Epithelial cell of proximal tubule (primary cell): ENCODE data around the gene SGMS1. TPM values are rescaled to one million over a fixed set of nuclear protein-coding genes. Genes with fewer than 3 reads are reported as not detected.
"Not testable (repeated sequence)": the region's sequence is repeated elsewhere in the genome, so short reads cannot be mapped to it uniquely, and the experiment has no call there.

Experiments
- DNase-seq: peaks from one replicate; pipeline ENCODE4 v3.0.0-alpha.2; 2011; ENCODE audit warnings: low read depth
- H3K4me3 ChIP-seq: 2 replicates; pipeline ENCODE4 v1.5.1; 2011; ENCODE audit warnings: low read depth, mild to moderate bottlenecking, low read length
- CTCF ChIP-seq: conservative IDR thresholded peaks from 2 replicates; pipeline ENCODE4 v1.5.1; 2012; ENCODE audit warnings: low read depth, mild to moderate bottlenecking, low read length
- total RNA-seq: library from RNA; depleted of rRNA; stranded (reverse); fragments of >200 nt; gene quantifications from 2 replicates; pipeline ENCODE4 v1.2.3, GENCODE V29; 2015

The SGMS1 gene
- total RNA-seq, 1 donor from 2014 or later: 25.2 TPM

GRCh38 chr10:50504389-50504788, 119.4 kb downstream of the SGMS1 start:
- no peak overlapping the region for H3K4me3 ChIP-seq
- TF ChIP-seq CTCF: no peak
- no peak for DNase-seq

- no peak for DNase-seq
- TF ChIP-seq CTCF: no peak
- H3K4me3 ChIP-seq: no peak overlapping the region
These were observed 120.0 kb downstream of the SGMS1 start for GRCh38 chr10:50503661-50504320.

- not testable (repeated sequence) for DNase-seq, H3K4me3 ChIP-seq
These were observed 120.6 kb downstream of the SGMS1 start for GRCh38 chr10:50503156-50503555.

- no peak overlapping the region for H3K4me3 ChIP-seq
- TF ChIP-seq CTCF: no peak
- DNase-seq: no peak
These were observed 121.8 kb downstream of the SGMS1 start for GRCh38 chr10:50501924-50502452.

- DNase-seq: no peak
- no peak for TF ChIP-seq CTCF
These were observed 122.3 kb downstream of the SGMS1 start for GRCh38 chr10:50501478-50501877.

GRCh38 chr10:50498465-50498864, 125.3 kb downstream of the SGMS1 start:
- no peak for DNase-seq
- no peak overlapping the region for H3K4me3 ChIP-seq
- no peak for TF ChIP-seq CTCF

More at GRCh38 chr10:50501478-50501877, 122.3 kb downstream of the SGMS1 start:
- H3K4me3 ChIP-seq: no peak overlapping the region

- DNase-seq: peak; percentile 66
- peak overlapping the region; percentile 30 for H3K4me3 ChIP-seq
- TF ChIP-seq CTCF: no peak
These were observed 126.0 kb downstream of the SGMS1 start for GRCh38 chr10:50497758-50498157.
